Measurements from ENCODE around the gene SLC38A4.

- no peak for TF ChIP-seq CTCF (IDR thresholded peaks at IDR 0.05)
- no peak for TF ChIP-seq POLR2A (IDR thresholded peaks at IDR 0.05)
Observed at GRCh38 chr12:46798648-46799047, 27.1 kb downstream of the SLC38A4 start.
